ENCODE data around the gene RUNX3. TPM values are rescaled to one million over a fixed set of nuclear protein-coding genes. Genes with fewer than 3 reads are reported as not detected.

The RUNX3 gene
- total RNA-seq, 1 experiment from 2014 or later: 3.7 TPM

GRCh38 chr1:24941564-24941963, 11.5 kb upstream of the RUNX3 start:
- H3K9ac ChIP-seq (ENCODE audit: low read length): no peak overlapping the region
- POLR2A ChIA-PET (ENCODE audit: unreplicated experiment): no interaction called here
- no peak for DNase-seq
- H4K20me1 ChIP-seq (ENCODE audit: low read length): no peaks in the 10 kb centered on the region
- H3K27me3 ChIP-seq (ENCODE audit: low read length): peaks cover 13% of the 10 kb centered on the region
- H3K4me3 ChIP-seq (ENCODE audit: low read length): no peak overlapping the region
- no peaks in the 10 kb centered on the region for H3K4me1 ChIP-seq (ENCODE audit: insufficient read depth, low read length)
- no peak overlapping the region for H3K4me2 ChIP-seq (ENCODE audit: low read length)
- no peaks in the 10 kb centered on the region for H3K9me3 ChIP-seq (ENCODE audit: low read length)
- no peak for ATAC-seq
- no TSS peak for BruUV-seq (replicated peaks)
- intact Hi-C loops (cut with micrococcal nuclease): no loop called here
- no peak overlapping the region for H2AFZ ChIP-seq (ENCODE audit: low read length)
- CTCF ChIA-PET: no interaction called here
- H3K79me2 ChIP-seq (ENCODE audit: low read length): no peaks in the 10 kb centered on the region
- TF ChIP-seq EZH2 (IDR thresholded peaks at IDR 0.05; ENCODE audit: low read length, unreplicated experiment): no peak
- TF ChIP-seq CTCF (conservative IDR thresholded peaks at IDR 0.05; ENCODE audit: low read depth, low read length): no peak
- TF ChIP-seq EZH2phosphoT487 (IDR thresholded peaks at IDR 0.05; ENCODE audit: borderline replicate concordance, low read length): no peak
- H3K9me2 ChIP-seq (replicated peaks; ENCODE audit: low read length): no peaks in the 10 kb centered on the region
- no peaks in the 10 kb centered on the region for H3F3A ChIP-seq (ENCODE audit: low read length, unreplicated experiment)
- no peak overlapping the region for H3K27ac ChIP-seq (ENCODE audit: low read length)
- H3K36me3 ChIP-seq (ENCODE audit: low read depth, low read length): no peaks in the 10 kb centered on the region

- POLR2A ChIA-PET (ENCODE audit: unreplicated experiment): no interaction called here
- no peak for DNase-seq
- peaks cover 13% of the 10 kb centered on the region for H3K27me3 ChIP-seq (ENCODE audit: low read length)
- H3K4me3 ChIP-seq (ENCODE audit: low read length): no peak overlapping the region
- no peaks in the 10 kb centered on the region for H3K9me3 ChIP-seq (ENCODE audit: low read length)
- no peak for ATAC-seq
- no peak overlapping the region for H3K9ac ChIP-seq (ENCODE audit: low read length)
- BruUV-seq (replicated peaks): no TSS peak
- H3K4me2 ChIP-seq (ENCODE audit: low read length): no peak overlapping the region
- no peaks in the 10 kb centered on the region for H3K9me2 ChIP-seq (replicated peaks; ENCODE audit: low read length)
- CTCF ChIA-PET: no interaction called here
- intact Hi-C loops (cut with micrococcal nuclease): no loop called here
- H3K79me2 ChIP-seq (ENCODE audit: low read length): no peaks in the 10 kb centered on the region
- H3F3A ChIP-seq (ENCODE audit: low read length, unreplicated experiment): no peaks in the 10 kb centered on the region
- H2AFZ ChIP-seq (ENCODE audit: low read length): no peak overlapping the region
- no peaks in the 10 kb centered on the region for H3K4me1 ChIP-seq (ENCODE audit: insufficient read depth, low read length)
- TF ChIP-seq EZH2 (IDR thresholded peaks at IDR 0.05; ENCODE audit: low read length, unreplicated experiment) (no peak), EZH2phosphoT487 (IDR thresholded peaks at IDR 0.05; ENCODE audit: borderline replicate concordance, low read length) (no peak), CTCF (conservative IDR thresholded peaks at IDR 0.05; ENCODE audit: low read depth, low read length) (no peak)
- no peaks in the 10 kb centered on the region for H4K20me1 ChIP-seq (ENCODE audit: low read length)
- no peaks in the 10 kb centered on the region for H3K36me3 ChIP-seq (ENCODE audit: low read depth, low read length)
- H3K27ac ChIP-seq (ENCODE audit: low read length): no peak overlapping the region
Observed at GRCh38 chr1:24940231-24940630, 10.2 kb upstream of the RUNX3 start.

GRCh38 chr1:24939675-24940193, 9.7 kb upstream of the RUNX3 start:
- Histone ChIP-seq H3K27me3 (ENCODE audit: low read length) (peaks cover 13% of the 10 kb centered on the region), H3K4me3 (ENCODE audit: low read length) (no peak overlapping the region), H2AFZ (ENCODE audit: low read length) (no peak overlapping the region), H3K36me3 (ENCODE audit: low read depth, low read length) (no peaks in the 10 kb centered on the region), H3K27ac (ENCODE audit: low read length) (no peak overlapping the region), H3K9me3 (ENCODE audit: low read length) (no peaks in the 10 kb centered on the region), H4K20me1 (ENCODE audit: low read length) (no peaks in the 10 kb centered on the region), H3K9ac (ENCODE audit: low read length) (no peak overlapping the region), H3K4me1 (ENCODE audit: insufficient read depth, low read length) (no peaks in the 10 kb centered on the region), H3K79me2 (ENCODE audit: low read length) (no peaks in the 10 kb centered on the region), H3F3A (ENCODE audit: low read length, unreplicated experiment) (no peaks in the 10 kb centered on the region), H3K9me2 (replicated peaks; ENCODE audit: low read length) (no peaks in the 10 kb centered on the region), H3K4me2 (ENCODE audit: low read length) (no peak overlapping the region)
- DNase-seq (no peak), ATAC-seq (no peak)
- BruUV-seq (replicated peaks): no TSS peak
- TF ChIP-seq EZH2 (IDR thresholded peaks at IDR 0.05; ENCODE audit: low read length, unreplicated experiment): no peak
- ChIA-PET CTCF (no interaction called here), POLR2A (ENCODE audit: unreplicated experiment) (no interaction called here)
- intact Hi-C loops (cut with micrococcal nuclease): no loop called here
